IgD-negative memory B cell (primary cell): ENCODE measurements around the gene AQP10. TPM values are rescaled to one million over a fixed set of nuclear protein-coding genes. Genes with fewer than 3 reads are reported as not detected.
"Not testable (repeated sequence)": the region's sequence is repeated elsewhere in the genome, so short reads cannot be mapped to it uniquely, and the experiment has no call there.

Source experiments
- H3K27ac Mint-ChIP-seq, 3 donors: one replicate each; pipeline ENCODE4 v1.8.0; 2020 to 2022; ENCODE audit warnings: mild to moderate bottlenecking in 3 of 3, mixed read lengths in 3 of 3, moderate library complexity in 1 of 3
- H3K27me3 Mint-ChIP-seq: one replicate; pipeline ENCODE4 v1.8.0; 2021; ENCODE audit warnings: mixed read lengths
- H3K36me3 Mint-ChIP-seq: one replicate; pipeline ENCODE4 v1.8.0; 2020; ENCODE audit warnings: mild to moderate bottlenecking, mixed read lengths
- H3K4me1 Mint-ChIP-seq, 3 donors: one replicate each; pipeline ENCODE4 v1.8.0; 2020 to 2022; ENCODE audit warnings: mixed read lengths in 3 of 3, mild to moderate bottlenecking in 1 of 3
- H3K4me3 Mint-ChIP-seq, 4 donors: one replicate each; pipeline ENCODE4 v1.8.0; 2020 to 2022; ENCODE audit warnings: mild to moderate bottlenecking in 4 of 4, mixed read lengths in 4 of 4, moderate library complexity in 3 of 4
- H3K9me3 Mint-ChIP-seq, 3 donors: one replicate each; pipeline ENCODE4 v1.8.0; 2020 to 2021; ENCODE audit warnings: mixed read lengths in 3 of 3, mild to moderate bottlenecking in 1 of 3
- polyA plus RNA-seq: library from polyadenylated mRNA; unstranded; fragments of 300-500 nt; fragmentation: Illumina TruSeq; gene quantifications from one replicate; pipeline ENCODE4 v1.2.3, GENCODE V29; 2021

The AQP10 gene
- polyA plus RNA-seq, 1 donor from 2014 or later = not detected

- Mint-ChIP-seq H3K9me3 (no peaks in the 10 kb centered on the region), H3K36me3 (peaks cover 9% of the 10 kb centered on the region), H3K27ac (no peak overlapping the region), H3K4me3 (no peak overlapping the region), H3K27me3 (no peaks in the 10 kb centered on the region), H3K4me1 (peaks cover 8 to 11% (median 11%) of the 10 kb centered on the region in 3 donors)
Observed at GRCh38 chr1:154346276-154346917, 25.5 kb downstream of the AQP10 start.

GRCh38 chr1:154347961-154348360, 27.1 kb downstream of the AQP10 start:
- Mint-ChIP-seq H3K4me1 (peaks cover 9 to 11% (median 10%) of the 10 kb centered on the region in 3 donors), H3K27ac (no peak overlapping the region), H3K4me3 (no peak overlapping the region), H3K36me3 (peaks cover 6% of the 10 kb centered on the region), H3K9me3 (no peaks in the 10 kb centered on the region), H3K27me3 (peaks cover 8% of the 10 kb centered on the region)

GRCh38 chr1:154348429-154349076, 27.7 kb downstream of the AQP10 start:
- no peaks in the 10 kb centered on the region for H3K9me3 Mint-ChIP-seq
- peaks cover 9 to 16% (median 14%) of the 10 kb centered on the region in 3 donors for H3K4me1 Mint-ChIP-seq
- H3K4me3 Mint-ChIP-seq = no peak overlapping the region
- H3K27me3 Mint-ChIP-seq = peaks cover 12% of the 10 kb centered on the region
- peaks cover 6% of the 10 kb centered on the region for H3K36me3 Mint-ChIP-seq
- H3K27ac Mint-ChIP-seq = no peak overlapping the region

- Mint-ChIP-seq H3K27ac (peak overlapping the region in 1 of 3 donors; percentile 81), H3K4me3 (peak overlapping the region in 1 of 4 donors; percentile 17), H3K36me3 (peaks cover 6% of the 10 kb centered on the region), H3K4me1 (peaks cover 9 to 21% (median 18%) of the 10 kb centered on the region in 3 donors), H3K9me3 (no peaks in the 10 kb centered on the region), H3K27me3 (peaks cover 12% of the 10 kb centered on the region)
Observed at GRCh38 chr1:154349121-154349520, 28.2 kb downstream of the AQP10 start.

GRCh38 chr1:154350383-154350782, 29.5 kb downstream of the AQP10 start:
- Mint-ChIP-seq H3K27me3 (peaks cover 12% of the 10 kb centered on the region), H3K9me3 (no peaks in the 10 kb centered on the region), H3K36me3 (peaks cover 4% of the 10 kb centered on the region), H3K4me3 (no peak overlapping the region), H3K4me1 (peaks cover 9 to 18% (median 18%) of the 10 kb centered on the region in 3 donors), H3K27ac (no peak overlapping the region)

- peak overlapping the region in 2 of 4 donors; percentile 42 to 43 for H3K4me3 Mint-ChIP-seq
- H3K27ac Mint-ChIP-seq = peak overlapping the region in 1 of 3 donors; percentile 7
- no peaks in the 10 kb centered on the region for H3K9me3 Mint-ChIP-seq
- peaks cover 9 to 18% (median 18%) of the 10 kb centered on the region in 3 donors for H3K4me1 Mint-ChIP-seq
- H3K36me3 Mint-ChIP-seq = peaks cover 4% of the 10 kb centered on the region
- peaks cover 12% of the 10 kb centered on the region for H3K27me3 Mint-ChIP-seq
Observed at GRCh38 chr1:154351363-154352068, 30.6 kb downstream of the AQP10 start.

GRCh38 chr1:154352245-154352580, 31.3 kb downstream of the AQP10 start:
- H3K4me3 Mint-ChIP-seq = peak overlapping the region in 3 of 4 donors; percentile 83 to 96 (median 95)
- H3K36me3 Mint-ChIP-seq = peaks cover 4% of the 10 kb centered on the region
- peaks cover 12% of the 10 kb centered on the region for H3K27me3 Mint-ChIP-seq
- H3K4me1 Mint-ChIP-seq = peaks cover 9 to 18% (median 18%) of the 10 kb centered on the region in 3 donors
- peak overlapping the region in 1 of 3 donors; percentile 51 for H3K27ac Mint-ChIP-seq
- H3K9me3 Mint-ChIP-seq = no peaks in the 10 kb centered on the region

GRCh38 chr1:154352581-154353459, 31.9 kb downstream of the AQP10 start:
- peak overlapping the region; percentile 35 to 96 (median 89) for H3K4me3 Mint-ChIP-seq
- H3K4me1 Mint-ChIP-seq = peaks cover 9 to 18% (median 18%) of the 10 kb centered on the region in 3 donors
- no peaks in the 10 kb centered on the region for H3K9me3 Mint-ChIP-seq
- H3K27me3 Mint-ChIP-seq = peaks cover 12% of the 10 kb centered on the region
- peaks cover 4% of the 10 kb centered on the region for H3K36me3 Mint-ChIP-seq
- H3K27ac Mint-ChIP-seq = peak overlapping the region in 1 of 3 donors; percentile 51

- Mint-ChIP-seq H3K9me3 (no peaks in the 10 kb centered on the region), H3K4me1 (peaks cover 9 to 18% (median 18%) of the 10 kb centered on the region in 3 donors), H3K27ac (peak overlapping the region in 1 of 3 donors; percentile 73), H3K27me3 (peaks cover 12% of the 10 kb centered on the region), H3K36me3 (peaks cover 6% of the 10 kb centered on the region), H3K4me3 (peak overlapping the region in 3 of 4 donors; percentile 66 to 96 (median 95))
Observed at GRCh38 chr1:154353460-154353904, 32.6 kb downstream of the AQP10 start.

GRCh38 chr1:154353966-154354365, 33.1 kb downstream of the AQP10 start:
- Mint-ChIP-seq H3K9me3 (no peaks in the 10 kb centered on the region), H3K27ac (no peak overlapping the region), H3K4me1 (peaks cover 9 to 18% (median 18%) of the 10 kb centered on the region in 3 donors)

GRCh38 chr1:154358519-154358918, 37.6 kb downstream of the AQP10 start:
- no peak overlapping the region for H3K4me3 Mint-ChIP-seq
- H3K27me3 Mint-ChIP-seq = peaks cover under 1% of the 10 kb centered on the region
- peaks cover 2% of the 10 kb centered on the region for H3K36me3 Mint-ChIP-seq
- H3K27ac Mint-ChIP-seq = no peak overlapping the region
- peaks cover 0 to 6% (median 4%) of the 10 kb centered on the region in 3 donors for H3K4me1 Mint-ChIP-seq
- peaks cover 0 to 2% (median 0%) of the 10 kb centered on the region in 3 donors for H3K9me3 Mint-ChIP-seq

More at GRCh38 chr1:154353966-154354365, 33.1 kb downstream of the AQP10 start:
- H3K27me3 Mint-ChIP-seq = peaks cover 12% of the 10 kb centered on the region
- H3K36me3 Mint-ChIP-seq = peaks cover 6% of the 10 kb centered on the region
- H3K4me3 Mint-ChIP-seq = peak overlapping the region in 2 of 4 donors; percentile 14 to 78

GRCh38 chr1:154360288-154360687, 39.4 kb downstream of the AQP10 start:
- no peaks in the 10 kb centered on the region for H3K4me1 Mint-ChIP-seq
- H3K27ac Mint-ChIP-seq = no peak overlapping the region
- no peak overlapping the region for H3K4me3 Mint-ChIP-seq
- H3K9me3 Mint-ChIP-seq = peaks cover 0 to 2% (median 0%) of the 10 kb centered on the region in 3 donors
- H3K27me3 Mint-ChIP-seq = no peaks in the 10 kb centered on the region
- peaks cover 2% of the 10 kb centered on the region for H3K36me3 Mint-ChIP-seq

GRCh38 chr1:154360881-154361280, 40.0 kb downstream of the AQP10 start:
- H3K9me3 Mint-ChIP-seq, H3K27ac Mint-ChIP-seq, H3K4me1 Mint-ChIP-seq, H3K4me3 Mint-ChIP-seq, H3K36me3 Mint-ChIP-seq, H3K27me3 Mint-ChIP-seq: not testable (repeated sequence)

- Mint-ChIP-seq H3K9me3 (peaks cover 0 to 2% (median 0%) of the 10 kb centered on the region in 3 donors), H3K27me3 (no peaks in the 10 kb centered on the region), H3K4me3 (no peak overlapping the region), H3K4me1 (peaks cover 0 to 4% (median 3%) of the 10 kb centered on the region in 3 donors), H3K36me3 (peaks cover 2% of the 10 kb centered on the region), H3K27ac (no peak overlapping the region)
Observed at GRCh38 chr1:154361357-154361756, 40.5 kb downstream of the AQP10 start.
